Lower leg skin (tissue), 3 donors: ENCODE data around the gene CPXM1.

Source experiments
- POLR2A ChIP-seq, 2 donors: fragments of 450-650 bp; IDR thresholded peaks; one replicate each; pipeline ENCODE4 v1.6.1; 2016 to 2017; ENCODE audit warnings: antibody characterized with exemption in 2 of 2, mild to moderate bottlenecking in 1 of 2, moderate library complexity in 1 of 2
- TF ChIP-seq, protein P1 (sequence below), 3 donors: fragments of 450-650 bp; IDR thresholded peaks; one replicate each; pipeline ENCODE4 v1.5.1; 2016; ENCODE audit warnings: antibody characterized with exemption in 3 of 3, mild to moderate bottlenecking in 3 of 3, moderate library complexity in 2 of 3

DNA sequence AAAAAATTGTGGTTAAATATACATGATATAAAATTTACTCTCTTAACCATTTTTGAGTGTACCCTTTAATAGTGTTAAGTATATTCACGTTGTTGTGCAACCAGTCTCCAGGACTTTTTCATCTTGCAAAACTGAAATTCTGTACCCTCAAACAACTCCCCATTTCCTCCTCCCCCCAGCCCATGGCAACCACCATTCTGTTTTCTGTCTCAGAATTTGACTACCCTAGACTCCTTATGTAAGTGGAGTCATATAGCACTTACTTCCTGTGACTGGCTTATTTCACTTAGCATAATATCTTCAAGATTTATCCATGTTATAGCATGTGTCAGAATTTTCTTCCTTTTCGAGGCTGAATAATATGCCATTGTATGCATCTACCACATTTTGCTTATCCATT is 45.2 kb upstream of the CPXM1 start:
- TF ChIP-seq, protein P1, sequence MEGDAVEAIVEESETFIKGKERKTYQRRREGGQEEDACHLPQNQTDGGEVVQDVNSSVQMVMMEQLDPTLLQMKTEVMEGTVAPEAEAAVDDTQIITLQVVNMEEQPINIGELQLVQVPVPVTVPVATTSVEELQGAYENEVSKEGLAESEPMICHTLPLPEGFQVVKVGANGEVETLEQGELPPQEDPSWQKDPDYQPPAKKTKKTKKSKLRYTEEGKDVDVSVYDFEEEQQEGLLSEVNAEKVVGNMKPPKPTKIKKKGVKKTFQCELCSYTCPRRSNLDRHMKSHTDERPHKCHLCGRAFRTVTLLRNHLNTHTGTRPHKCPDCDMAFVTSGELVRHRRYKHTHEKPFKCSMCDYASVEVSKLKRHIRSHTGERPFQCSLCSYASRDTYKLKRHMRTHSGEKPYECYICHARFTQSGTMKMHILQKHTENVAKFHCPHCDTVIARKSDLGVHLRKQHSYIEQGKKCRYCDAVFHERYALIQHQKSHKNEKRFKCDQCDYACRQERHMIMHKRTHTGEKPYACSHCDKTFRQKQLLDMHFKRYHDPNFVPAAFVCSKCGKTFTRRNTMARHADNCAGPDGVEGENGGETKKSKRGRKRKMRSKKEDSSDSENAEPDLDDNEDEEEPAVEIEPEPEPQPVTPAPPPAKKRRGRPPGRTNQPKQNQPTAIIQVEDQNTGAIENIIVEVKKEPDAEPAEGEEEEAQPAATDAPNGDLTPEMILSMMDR (IDR thresholded peaks at IDR 0.05) = no peak
- no peak for TF ChIP-seq POLR2A (IDR thresholded peaks at IDR 0.05)
